ENCODE results near the gene SLC25A21.

Gene SLC25A21

DNA sequence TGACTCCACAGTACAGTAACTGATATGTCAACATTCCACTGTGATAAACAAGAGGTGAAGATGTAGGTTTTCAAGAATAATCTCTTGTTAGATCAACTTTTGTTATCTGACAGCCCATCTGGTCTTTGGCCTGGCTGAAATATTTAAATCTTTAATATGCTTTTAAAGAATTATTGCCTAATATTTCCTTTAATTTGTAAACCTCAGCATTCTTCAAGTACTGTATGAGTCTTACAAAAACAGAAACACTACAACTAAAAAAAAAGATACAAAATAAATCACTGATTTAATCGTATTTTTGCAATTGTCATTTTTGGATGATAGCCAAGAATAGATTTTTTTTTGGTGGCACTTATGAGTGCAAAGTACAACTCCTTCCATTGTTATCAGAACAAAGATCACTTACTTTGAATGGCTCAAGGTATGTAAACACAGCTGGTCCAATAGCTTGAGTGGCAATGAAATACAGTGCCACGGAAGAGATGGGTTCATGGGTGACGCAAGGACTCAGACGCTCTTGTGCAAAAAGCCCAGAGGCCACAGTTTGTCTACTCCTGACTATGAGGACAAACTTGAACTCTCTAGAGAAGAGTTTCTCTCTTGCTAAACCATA, 401.3 kb downstream of the SLC25A21 start:
- H3K4me3 ChIP-seq (replicated peaks; ENCODE audit: low read depth, low read length), result no peak overlapping the region
- DNase-seq (ENCODE audit: extremely low read depth, insufficient read length), result no peak
- TF ChIP-seq CTCF (IDR thresholded peaks at IDR 0.05; ENCODE audit: insufficient read depth, low read length, poor library complexity, severe bottlenecking), result no peak
- H3K27me3 ChIP-seq (replicated peaks; ENCODE audit: control insufficient read depth, insufficient read depth, low read length), result no peaks in the 10 kb centered on the region
- H3K36me3 ChIP-seq (ENCODE audit: control insufficient read depth, insufficient read depth, low read length), result no peaks in the 10 kb centered on the region

DNA sequence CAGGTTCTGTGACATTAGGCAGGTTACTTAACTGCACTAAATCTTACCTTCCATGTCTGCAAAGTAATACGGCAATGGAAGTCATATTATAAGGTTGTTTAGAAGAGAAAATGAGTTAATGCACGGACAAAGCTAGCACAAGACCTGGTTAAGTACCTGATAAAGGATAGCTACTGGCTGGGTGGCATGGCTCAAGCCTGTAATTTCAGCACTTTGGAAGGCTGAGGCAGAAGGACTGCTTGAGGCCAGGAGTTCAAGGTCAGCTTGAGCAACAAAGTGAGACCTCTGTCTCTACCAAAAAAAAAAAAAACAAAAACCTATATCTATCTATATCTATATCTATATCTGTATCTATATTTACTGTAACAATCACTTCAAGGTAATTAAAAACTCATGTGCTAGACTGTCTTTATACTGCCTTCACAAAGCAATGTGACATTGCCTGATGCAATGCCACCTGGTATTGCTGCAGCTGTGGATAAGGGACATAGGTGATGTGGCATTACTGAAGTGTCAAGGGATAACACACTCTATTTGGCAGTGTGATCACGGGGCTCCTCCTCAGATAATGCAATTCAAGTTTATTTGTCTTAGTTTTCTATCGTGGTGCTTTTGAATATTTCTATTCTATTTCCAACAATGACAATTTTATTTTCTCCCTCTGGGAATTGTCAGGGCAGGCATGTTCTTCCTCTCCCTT, 403.6 kb downstream of the SLC25A21 start:
- Histone ChIP-seq H3K36me3 (ENCODE audit: control insufficient read depth, insufficient read depth, low read length) (no peaks in the 10 kb centered on the region), H3K4me3 (replicated peaks; ENCODE audit: low read depth, low read length) (no peak overlapping the region), H3K27me3 (replicated peaks; ENCODE audit: control insufficient read depth, insufficient read depth, low read length) (no peaks in the 10 kb centered on the region)
- DNase-seq (ENCODE audit: extremely low read depth, insufficient read length), result no peak
- TF ChIP-seq CTCF (IDR thresholded peaks at IDR 0.05; ENCODE audit: insufficient read depth, low read length, poor library complexity, severe bottlenecking), result no peak

DNA sequence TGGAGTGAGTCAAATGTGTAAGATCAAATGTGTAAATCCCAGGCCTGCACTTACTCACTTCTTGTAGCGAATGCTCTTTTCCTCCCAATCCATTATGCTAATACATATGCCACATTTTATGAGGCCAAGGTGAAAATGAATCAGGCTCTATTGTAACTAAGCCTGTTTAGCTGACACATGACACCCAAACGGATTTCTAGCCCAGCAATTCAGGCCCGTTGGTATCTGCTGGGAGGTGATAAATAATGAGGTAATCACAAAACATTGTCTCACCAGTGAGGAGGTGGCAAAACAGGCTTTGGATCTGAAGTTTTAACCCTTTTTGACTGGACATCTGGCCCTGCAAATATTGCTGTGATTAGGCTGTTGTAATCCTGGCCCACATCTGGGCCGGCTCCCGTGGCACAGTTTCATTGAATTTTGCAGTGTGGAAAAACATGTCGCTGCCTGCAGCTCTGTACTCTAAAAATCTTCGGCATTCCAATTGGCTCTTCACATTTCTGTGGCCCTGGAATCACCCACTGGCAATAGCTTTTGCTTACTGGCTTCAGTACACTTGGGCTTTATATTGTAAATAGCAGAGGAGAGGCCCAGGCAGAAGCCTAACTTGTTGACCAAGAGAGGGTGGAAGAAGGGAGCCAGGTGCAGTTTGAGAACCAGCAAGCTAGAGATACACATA, 404.7 kb downstream of the SLC25A21 start:
- no peaks in the 10 kb centered on the region for H3K36me3 ChIP-seq (ENCODE audit: control insufficient read depth, insufficient read depth, low read length)
- no peak for TF ChIP-seq CTCF (IDR thresholded peaks at IDR 0.05; ENCODE audit: insufficient read depth, low read length, poor library complexity, severe bottlenecking)
- DNase-seq (ENCODE audit: extremely low read depth, insufficient read length), result no peak
- no peak overlapping the region for H3K4me3 ChIP-seq (replicated peaks; ENCODE audit: low read depth, low read length)
- no peaks in the 10 kb centered on the region for H3K27me3 ChIP-seq (replicated peaks; ENCODE audit: control insufficient read depth, insufficient read depth, low read length)

DNA sequence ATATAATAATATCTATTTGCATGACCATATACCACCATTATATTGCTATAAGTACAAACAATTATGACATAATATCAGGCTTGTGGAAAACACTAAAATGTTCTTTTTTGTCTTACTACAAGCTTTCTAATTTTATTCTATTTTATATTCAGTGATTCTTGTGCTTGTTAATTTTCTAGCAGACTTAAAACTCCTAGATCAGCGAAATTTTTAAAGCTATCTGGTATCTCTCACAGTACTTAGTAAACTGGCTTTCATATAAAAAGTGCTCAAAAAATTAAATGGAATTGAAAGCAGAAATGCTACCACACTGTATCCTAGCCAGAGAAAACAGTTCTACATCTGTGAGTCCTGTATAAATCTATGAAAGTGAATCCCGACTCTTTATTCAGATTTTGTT, 405.4 kb downstream of the SLC25A21 start:
- Histone ChIP-seq H3K27me3 (replicated peaks; ENCODE audit: control insufficient read depth, insufficient read depth, low read length) (no peaks in the 10 kb centered on the region), H3K4me3 (replicated peaks; ENCODE audit: low read depth, low read length) (no peak overlapping the region), H3K36me3 (ENCODE audit: control insufficient read depth, insufficient read depth, low read length) (no peaks in the 10 kb centered on the region)
- no peak for DNase-seq (ENCODE audit: extremely low read depth, insufficient read length)
- TF ChIP-seq CTCF (IDR thresholded peaks at IDR 0.05; ENCODE audit: insufficient read depth, low read length, poor library complexity, severe bottlenecking), result no peak

DNA sequence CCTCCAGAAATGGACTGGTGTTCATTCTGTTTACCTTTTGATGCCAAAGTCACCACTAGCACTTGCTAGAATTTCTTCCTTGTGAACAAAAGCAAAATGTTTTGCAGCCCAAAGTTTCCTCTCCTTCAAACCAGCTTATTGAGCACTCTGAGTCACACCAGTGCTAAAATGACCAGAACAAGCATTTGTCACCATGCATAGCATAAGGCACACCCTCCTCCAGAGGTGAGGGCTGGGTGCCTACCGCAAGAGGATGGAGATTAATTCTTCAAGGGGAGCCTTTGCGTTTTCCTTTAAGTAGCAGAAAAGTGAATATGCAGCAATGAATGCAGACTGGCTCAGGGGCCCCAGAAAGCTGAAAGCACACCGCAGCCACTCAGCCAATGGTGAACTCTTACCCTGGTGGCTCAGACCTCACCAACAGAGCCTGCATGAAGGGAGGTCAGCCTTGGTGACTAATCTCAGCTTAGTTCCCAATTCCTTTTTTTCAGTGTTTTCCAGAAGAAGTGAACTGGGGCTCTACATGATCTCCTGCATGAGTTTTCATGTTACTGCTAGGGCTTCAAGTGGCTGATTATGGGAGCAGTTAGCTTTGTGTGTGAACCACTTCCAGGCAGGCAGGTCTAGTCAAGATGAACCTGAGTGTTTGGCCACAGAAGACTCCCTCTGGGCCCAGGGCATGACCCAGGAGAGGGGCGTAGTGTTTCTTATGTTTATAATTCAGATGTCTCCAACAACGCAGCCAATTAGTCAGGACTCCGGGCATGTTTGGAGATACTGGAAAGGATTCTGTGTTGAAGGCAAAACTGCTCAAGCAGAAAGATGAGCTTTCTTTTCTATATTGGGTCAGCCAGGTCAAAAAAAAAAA, 414.4 kb downstream of the SLC25A21 start:
- Histone ChIP-seq H3K36me3 (ENCODE audit: control insufficient read depth, insufficient read depth, low read length) (no peaks in the 10 kb centered on the region), H3K4me3 (replicated peaks; ENCODE audit: low read depth, low read length) (no peak overlapping the region), H3K27me3 (replicated peaks; ENCODE audit: control insufficient read depth, insufficient read depth, low read length) (no peaks in the 10 kb centered on the region)
- DNase-seq (ENCODE audit: extremely low read depth, insufficient read length), result no peak
- TF ChIP-seq CTCF (IDR thresholded peaks at IDR 0.05; ENCODE audit: insufficient read depth, low read length, poor library complexity, severe bottlenecking), result no peak
